CD4-positive, alpha-beta T cell (primary cell): ENCODE results near the gene GNAZ. TPM values are rescaled to one million over a fixed set of nuclear protein-coding genes. Genes with fewer than 3 reads are reported as not detected.

Source experiments
- ATAC-seq: fragments of 200-7000 bp; cut with Tn5 transposase; one replicate; pipeline ENCODE4 v1.10.0; 2022; ENCODE audit warnings: mild to moderate bottlenecking; ENCODE audit not compliant: poor library complexity
- CTCF ChIA-PET: fragments of 350-600 bp; sonication (Branson Sonifier 250); formaldehyde crosslinking; loops from one replicate; lab custom pipeline; 2021; ENCODE audit warnings: antibody characterized with exemption, inconsistent platforms; lab: Charles Lee
- POLR2A ChIA-PET: fragments of 350-600 bp; sonication (Branson Sonifier 250); formaldehyde crosslinking; loops from one replicate; lab custom pipeline; 2021; ENCODE audit warnings: antibody characterized with exemption, inconsistent platforms; lab: Charles Lee
- DNase-seq, 14 experiments: peaks; one replicate each; pipeline ENCODE4 v3.0.0-alpha.2; 2013 to 2020; ENCODE audit warnings: mixed read lengths in 2 of 14
- H3K27ac ChIP-seq, 2 donors: one replicate each; pipeline versions ENCODE4 v1.5.1 to v1.7.0; 2013; ENCODE audit warnings: low read length in 2 of 2, low read depth in 1 of 2, mild to moderate bottlenecking in 1 of 2
- H3K27me3 ChIP-seq, 2 experiments: 1 replicate in 1 of 2; 2 replicates in 1 of 2; pipeline versions ENCODE4 v1.6.1 to v1.7.0; 2013; ENCODE audit warnings: low read length in 2 of 2, control low read depth in 1 of 2, mild to moderate bottlenecking in 1 of 2, moderate library complexity in 1 of 2; ENCODE audit not compliant: insufficient read depth in 2 of 2, control insufficient read depth in 1 of 2
- H3K36me3 ChIP-seq: one replicate; pipeline ENCODE4 v1.6.1; 2013; ENCODE audit warnings: low read length, control low read depth; ENCODE audit not compliant: insufficient read depth
- H3K4me1 ChIP-seq: one replicate; pipeline ENCODE4 v1.6.1; 2013; ENCODE audit warnings: low read length, control low read depth; ENCODE audit not compliant: insufficient read depth
- H3K4me3 ChIP-seq: one replicate; pipeline ENCODE4 v1.5.1; 2013; ENCODE audit warnings: mild to moderate bottlenecking, low read length, moderate library complexity
- H3K9me3 ChIP-seq, 2 experiments: 1 replicate in 1 of 2; 2 replicates in 1 of 2; pipeline versions ENCODE4 v1.6.1 to v1.7.0; 2013; ENCODE audit warnings: low read length in 2 of 2, mild to moderate bottlenecking in 2 of 2, control low read depth in 1 of 2, moderate library complexity in 1 of 2; ENCODE audit not compliant: control insufficient read depth in 1 of 2, insufficient read depth in 1 of 2
- H3K27ac Mint-ChIP-seq: one replicate; pipeline ENCODE4 v1.8.0; 2020; ENCODE audit warnings: mixed read lengths
- H3K27me3 Mint-ChIP-seq: one replicate; pipeline ENCODE4 v1.8.0; 2021; ENCODE audit warnings: mixed read lengths
- H3K36me3 Mint-ChIP-seq: one replicate; pipeline ENCODE4 v1.8.0; 2021; ENCODE audit warnings: low read depth, mixed read lengths
- H3K4me1 Mint-ChIP-seq: one replicate; pipeline ENCODE4 v1.8.0; 2021; ENCODE audit warnings: low read depth, mixed read lengths
- H3K4me3 Mint-ChIP-seq: one replicate; pipeline ENCODE4 v1.8.0; 2020; ENCODE audit warnings: mild to moderate bottlenecking, mixed read lengths
- H3K9me3 Mint-ChIP-seq: one replicate; pipeline ENCODE4 v1.8.0; 2020; ENCODE audit warnings: mixed read lengths
- intact Hi-C, 2 experiments: fragments of 100-400 bp; cut with DNase I in 1 of 2; cut with micrococcal nuclease in 1 of 2; formaldehyde crosslinking; loops; one replicate each; pipeline versions ENCODE4 v1.15.1 to v1.9.0; 2023 to 2025; cut with DNase I, micrococcal nuclease
- total RNA-seq, 174 experiments: library from RNA in 2 of 174; stranded (reverse) in 2 of 174; gene quantifications; one replicate each; pipeline ENCODE4 v1.2.3 and lab custom pipeline; 2021 to 2026
- TF ChIP-seq, protein P1 (sequence below): fragments of 200-600 bp; IDR thresholded peaks from one replicate; pipeline ENCODE4 v1.8.0; 2022; ENCODE audit warnings: antibody characterized with exemption, mild to moderate bottlenecking

Gene GNAZ
- total RNA-seq, 2 experiments from 2014 or later = 0.20 to 0.38 TPM

DNA sequence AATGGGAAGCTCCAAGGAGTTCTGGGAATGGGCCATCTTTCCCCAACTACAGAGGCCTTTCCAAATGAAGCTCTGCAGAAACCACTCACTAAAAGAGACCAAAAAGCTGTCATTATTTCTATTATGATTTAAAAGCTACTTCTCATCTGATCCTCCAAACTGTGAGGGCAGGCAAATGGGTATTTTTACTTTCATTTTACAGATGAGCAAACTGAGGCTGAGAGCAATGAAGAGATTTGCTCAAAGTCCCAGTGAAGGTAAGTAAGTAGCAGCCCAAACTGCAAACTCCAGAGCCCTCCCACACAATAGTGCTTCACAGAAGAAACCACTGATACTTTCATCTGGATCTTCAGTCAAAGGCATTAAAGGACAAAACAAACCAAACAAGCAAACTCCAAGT, 70.1 kb downstream of the GNAZ start:
- TF ChIP-seq, protein P1, sequence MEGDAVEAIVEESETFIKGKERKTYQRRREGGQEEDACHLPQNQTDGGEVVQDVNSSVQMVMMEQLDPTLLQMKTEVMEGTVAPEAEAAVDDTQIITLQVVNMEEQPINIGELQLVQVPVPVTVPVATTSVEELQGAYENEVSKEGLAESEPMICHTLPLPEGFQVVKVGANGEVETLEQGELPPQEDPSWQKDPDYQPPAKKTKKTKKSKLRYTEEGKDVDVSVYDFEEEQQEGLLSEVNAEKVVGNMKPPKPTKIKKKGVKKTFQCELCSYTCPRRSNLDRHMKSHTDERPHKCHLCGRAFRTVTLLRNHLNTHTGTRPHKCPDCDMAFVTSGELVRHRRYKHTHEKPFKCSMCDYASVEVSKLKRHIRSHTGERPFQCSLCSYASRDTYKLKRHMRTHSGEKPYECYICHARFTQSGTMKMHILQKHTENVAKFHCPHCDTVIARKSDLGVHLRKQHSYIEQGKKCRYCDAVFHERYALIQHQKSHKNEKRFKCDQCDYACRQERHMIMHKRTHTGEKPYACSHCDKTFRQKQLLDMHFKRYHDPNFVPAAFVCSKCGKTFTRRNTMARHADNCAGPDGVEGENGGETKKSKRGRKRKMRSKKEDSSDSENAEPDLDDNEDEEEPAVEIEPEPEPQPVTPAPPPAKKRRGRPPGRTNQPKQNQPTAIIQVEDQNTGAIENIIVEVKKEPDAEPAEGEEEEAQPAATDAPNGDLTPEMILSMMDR = no peak
- Histone ChIP-seq H3K9me3 (no peaks in the 10 kb centered on the region), H3K27ac (no peak overlapping the region), H3K4me1 (peaks cover 91% of the 10 kb centered on the region), H3K4me3 (no peak overlapping the region), H3K36me3 (no peaks in the 10 kb centered on the region), H3K27me3 (no peaks in the 10 kb centered on the region)
- DNase-seq = no peak
- no peak for ATAC-seq
- ChIA-PET CTCF (interaction anchor here (1.3 kb wide), 1 partner anchor 12 kb away, joined by 3 read pairs; no protein-coding TSS in a partner anchor), POLR2A (no interaction called here)
- no peak overlapping the region for H3K4me3 Mint-ChIP-seq
- no peaks in the 10 kb centered on the region for H3K9me3 Mint-ChIP-seq
- no peaks in the 10 kb centered on the region for H3K27me3 Mint-ChIP-seq
- peak overlapping the region; percentile 85 for H3K27ac Mint-ChIP-seq
- no peaks in the 10 kb centered on the region for H3K36me3 Mint-ChIP-seq
- H3K4me1 Mint-ChIP-seq = peaks cover 75% of the 10 kb centered on the region
- intact Hi-C loops = loop anchor here (5.0 to 10.0 kb wide), 3 partner anchors 42 to 1414 kb away; partner anchors contain the start of genes BCR (in 1 of the 2), GUCD1 (in 1 of the 2), RGL4 (in 1 of the 2) and SNRPD3 (in 1 of the 2)

DNA sequence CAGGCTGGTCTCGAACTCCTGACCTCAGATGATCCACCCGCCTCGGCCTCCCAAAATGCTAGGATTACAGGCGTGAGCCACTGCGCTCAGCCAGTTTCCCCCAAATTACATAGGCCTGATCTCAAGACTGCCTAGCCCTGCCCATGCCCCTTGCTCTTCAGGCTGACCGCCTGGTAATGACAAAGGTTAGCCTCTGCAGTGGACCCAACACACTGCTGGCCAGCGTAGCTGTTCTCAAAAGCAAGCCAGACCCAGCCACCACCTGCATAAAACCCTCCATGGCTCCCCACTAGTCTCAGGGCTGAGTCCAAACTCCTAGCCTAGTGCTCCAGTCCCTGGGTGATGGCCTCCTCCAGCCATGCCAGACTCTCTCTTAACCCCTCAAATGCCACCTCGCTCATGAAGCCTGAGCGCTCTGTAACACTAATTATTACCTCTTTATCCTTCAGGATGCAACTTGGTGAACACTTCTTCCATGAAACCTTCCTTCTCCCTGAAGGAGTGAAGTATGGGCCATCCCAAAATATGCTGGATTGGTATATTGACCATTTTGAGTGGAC, 72.3 kb downstream of the GNAZ start:
- Mint-ChIP-seq H3K4me3 (peak overlapping the region; percentile 74), H3K4me1 (peaks cover 72% of the 10 kb centered on the region), H3K36me3 (no peaks in the 10 kb centered on the region), H3K27me3 (no peaks in the 10 kb centered on the region), H3K9me3 (no peaks in the 10 kb centered on the region), H3K27ac (peak overlapping the region; percentile 85)
- H3K9me3 ChIP-seq = no peaks in the 10 kb centered on the region
- ATAC-seq = no peak
- TF ChIP-seq, protein P1 = no peak
- H3K4me3 ChIP-seq = peak overlapping the region; percentile 37
- ChIA-PET POLR2A (interaction anchor here (0.8 to 1.0 kb wide), 2 partner anchors 10 to 36 kb away, joined by 4 to 5 read pairs; no protein-coding TSS in a partner anchor), CTCF (no interaction called here)
- DNase-seq = no peak
- peaks cover 76% of the 10 kb centered on the region for H3K4me1 ChIP-seq
- H3K27ac ChIP-seq = peak overlapping the region in 1 of 2 donors; percentile 72
- H3K27me3 ChIP-seq = no peaks in the 10 kb centered on the region
- H3K36me3 ChIP-seq = no peaks in the 10 kb centered on the region
- intact Hi-C loops = loop anchor here (2.0 to 10.0 kb wide), 5 partner anchors 38 to 1412 kb away; partner anchors contain the start of genes BCR (in 2 of the 2), GNAZ (in 1 of the 2), GUCD1 (in 1 of the 2) and RGL4 (in 1 of the 2)

DNA sequence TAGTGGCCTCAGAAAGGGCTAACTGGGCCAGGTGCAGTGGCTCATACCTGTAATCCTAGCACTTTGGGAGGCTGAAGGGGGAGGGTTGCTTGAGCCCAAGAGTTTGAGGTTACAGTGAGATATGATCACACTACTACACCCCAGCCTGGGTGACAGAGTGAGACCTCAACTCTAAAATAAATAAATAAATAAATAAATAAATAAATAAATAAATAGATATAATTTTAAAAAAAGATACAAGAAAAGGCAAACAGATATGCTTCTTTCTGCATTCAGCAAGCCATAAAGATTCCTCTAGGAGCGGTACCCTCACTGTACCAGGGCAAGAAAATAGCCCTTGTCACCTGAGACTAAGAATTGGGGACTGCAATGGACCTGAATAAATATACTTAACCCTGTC, 72.8 kb downstream of the GNAZ start:
- Histone ChIP-seq H3K4me1 (peaks cover 71% of the 10 kb centered on the region), H3K36me3 (no peaks in the 10 kb centered on the region), H3K9me3 (no peaks in the 10 kb centered on the region), H3K27ac (no peak overlapping the region), H3K4me3 (no peak overlapping the region), H3K27me3 (no peaks in the 10 kb centered on the region)
- CTCF ChIA-PET = interaction anchor here (2.3 kb wide), 1 partner anchor 139 kb away, joined by 9 read pairs; no protein-coding TSS in a partner anchor
- no peaks in the 10 kb centered on the region for H3K36me3 Mint-ChIP-seq
- TF ChIP-seq, protein P1 = no peak
- H3K27me3 Mint-ChIP-seq = no peaks in the 10 kb centered on the region
- H3K4me1 Mint-ChIP-seq = peaks cover 67% of the 10 kb centered on the region
- intact Hi-C loops = loop anchor here (2.0 to 10.0 kb wide), 5 partner anchors 38 to 1412 kb away; partner anchors contain the start of genes BCR (in 2 of the 2), GNAZ (in 1 of the 2), GUCD1 (in 1 of the 2) and RGL4 (in 1 of the 2)
- peak overlapping the region; percentile 94 for H3K27ac Mint-ChIP-seq
- DNase-seq (no peak), ATAC-seq (no peak)
- peak overlapping the region; percentile 6 for H3K4me3 Mint-ChIP-seq
- H3K9me3 Mint-ChIP-seq = no peaks in the 10 kb centered on the region
- POLR2A ChIA-PET = no interaction called here
